CD1c-positive myeloid dendritic cell (primary cell): Measurements from ENCODE around the gene ZNF341.

Experiments
- DNase-seq: peaks from one replicate; pipeline ENCODE4 v3.0.0-alpha.2; 2016; ENCODE audit errors: extremely low spot score

ZNF341 gene

GRCh38 chr20:33825340-33826269, 93.8 kb downstream of the ZNF341 start:
- no peak for DNase-seq

GRCh38 chr20:33826270-33826897, 94.6 kb downstream of the ZNF341 start:
- peak; percentile 35 for DNase-seq

DNA sequence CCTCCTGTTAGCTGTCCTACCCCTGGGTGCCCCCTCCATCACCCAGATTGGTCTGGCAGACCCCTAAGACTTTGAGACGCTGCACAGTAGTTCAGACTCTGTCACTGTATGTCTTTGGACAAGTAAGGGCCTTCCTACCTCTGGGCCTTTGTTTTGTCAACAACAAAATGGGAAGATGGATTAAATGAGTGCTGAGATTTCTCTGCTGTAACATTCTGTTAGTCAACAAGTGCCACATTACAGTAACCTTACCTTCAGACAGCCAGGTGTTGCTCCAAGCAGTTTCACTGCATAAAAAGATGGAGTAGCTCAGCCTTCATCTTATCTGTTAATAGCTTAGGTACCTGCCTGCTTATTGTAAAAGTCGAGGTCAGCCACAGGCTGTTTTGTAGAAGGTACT, 95.3 kb downstream of the ZNF341 start:
- no peak for DNase-seq

DNA sequence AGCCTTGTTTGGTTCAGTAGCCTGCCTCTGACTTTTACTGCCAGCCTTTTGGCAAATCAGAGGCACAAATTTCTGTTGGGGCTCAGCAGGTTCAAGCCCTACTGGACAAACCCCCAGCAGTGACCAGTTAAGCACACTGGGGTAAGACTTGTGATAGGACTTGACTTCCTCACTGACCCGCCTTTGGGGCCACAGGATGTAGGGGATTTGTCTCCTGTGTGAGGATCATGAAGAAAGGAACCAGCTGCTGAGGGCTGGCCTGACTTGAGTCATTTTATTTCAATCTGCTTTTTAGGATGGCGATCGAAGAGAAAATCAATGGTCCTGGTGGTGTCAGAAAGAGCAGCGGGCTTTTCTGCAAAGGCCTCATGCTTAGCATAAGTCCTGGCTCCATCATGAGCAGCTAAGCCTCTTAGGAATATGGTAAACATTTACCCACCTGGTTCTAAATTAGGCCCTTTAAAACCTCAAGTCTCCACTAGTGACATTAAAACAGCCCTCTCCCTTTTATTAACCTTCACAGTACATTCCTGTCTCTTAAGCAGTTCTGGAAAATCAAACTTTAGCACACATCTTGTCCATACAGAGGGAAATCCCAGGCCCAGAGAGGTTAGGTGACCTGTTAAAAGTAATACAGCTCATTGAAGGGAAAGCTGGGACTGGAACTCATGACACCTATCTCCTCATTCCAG, 96.0 kb downstream of the ZNF341 start:
- no peak for DNase-seq

GRCh38 chr20:33828326-33828844, 96.6 kb downstream of the ZNF341 start:
- no peak for DNase-seq

- no peak for DNase-seq
Observed at GRCh38 chr20:33828967-33829560, 97.3 kb downstream of the ZNF341 start.

- DNase-seq, result no peak
Observed at GRCh38 chr20:33829636-33830035, 97.8 kb downstream of the ZNF341 start.

GRCh38 chr20:33830371-33830770, 98.6 kb downstream of the ZNF341 start:
- no peak for DNase-seq

DNA sequence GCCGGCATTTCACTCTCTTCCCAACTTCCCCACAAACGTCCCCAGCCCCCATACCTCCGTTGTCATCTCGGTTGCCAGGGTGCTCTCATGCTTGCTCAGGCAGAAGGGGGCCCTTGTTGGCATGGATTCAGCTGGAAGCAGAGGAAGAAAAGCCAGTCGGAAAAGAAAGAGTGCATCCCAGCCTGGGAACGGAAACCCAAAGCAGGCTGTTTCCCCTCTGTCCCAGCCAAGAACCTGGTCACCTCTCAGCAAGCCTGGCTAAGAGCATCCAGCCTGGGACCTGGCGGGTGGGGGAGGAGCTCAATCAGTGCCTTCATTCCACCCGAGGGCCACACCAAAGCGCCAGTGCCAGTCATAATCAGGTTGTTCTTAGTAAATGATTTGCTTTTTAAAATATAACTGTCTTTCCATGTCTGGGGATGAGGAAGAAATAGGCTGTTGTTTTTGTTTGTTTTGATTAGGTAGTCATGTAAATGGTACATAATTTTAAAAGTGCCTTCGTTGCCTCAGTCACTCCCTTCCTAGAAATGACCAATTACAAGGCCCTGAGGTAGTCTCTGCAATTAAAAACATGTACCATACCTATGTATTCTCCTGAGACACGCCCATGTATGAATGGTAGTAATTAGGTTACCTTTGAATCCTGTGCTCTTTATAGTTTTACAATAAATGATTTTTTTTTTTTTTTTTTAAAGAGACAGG, 100.5 kb downstream of the ZNF341 start:
- no peak for DNase-seq

GRCh38 chr20:33833333-33833732, 101.5 kb downstream of the ZNF341 start:
- no peak for DNase-seq

DNA sequence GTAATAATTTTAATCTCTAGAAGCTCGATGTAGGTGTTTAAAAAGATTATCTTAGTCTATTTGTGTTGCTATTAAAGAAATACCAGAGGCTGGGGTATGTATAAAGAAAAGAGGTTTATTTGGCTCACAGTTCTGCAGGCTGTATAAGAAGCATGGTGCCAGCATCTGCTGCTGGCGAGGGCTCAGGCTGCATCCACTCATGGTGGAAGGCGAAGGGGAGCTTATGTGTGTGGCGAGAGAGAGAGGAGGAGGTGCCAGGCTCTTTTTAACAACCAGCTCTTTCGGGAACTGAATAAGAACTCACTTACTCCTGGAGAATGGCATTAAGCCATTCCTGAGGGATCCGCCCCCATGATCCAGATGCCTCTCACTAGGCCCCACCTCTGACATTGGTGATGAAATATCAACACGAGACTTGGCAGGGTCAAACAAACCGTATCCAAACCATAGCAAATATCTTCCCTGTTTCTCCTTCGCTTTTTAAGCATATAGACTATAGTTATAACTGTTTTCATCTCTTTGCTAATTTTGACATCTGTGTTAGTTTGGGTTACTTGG, 103.9 kb downstream of the ZNF341 start:
- DNase-seq, result no peak

DNA sequence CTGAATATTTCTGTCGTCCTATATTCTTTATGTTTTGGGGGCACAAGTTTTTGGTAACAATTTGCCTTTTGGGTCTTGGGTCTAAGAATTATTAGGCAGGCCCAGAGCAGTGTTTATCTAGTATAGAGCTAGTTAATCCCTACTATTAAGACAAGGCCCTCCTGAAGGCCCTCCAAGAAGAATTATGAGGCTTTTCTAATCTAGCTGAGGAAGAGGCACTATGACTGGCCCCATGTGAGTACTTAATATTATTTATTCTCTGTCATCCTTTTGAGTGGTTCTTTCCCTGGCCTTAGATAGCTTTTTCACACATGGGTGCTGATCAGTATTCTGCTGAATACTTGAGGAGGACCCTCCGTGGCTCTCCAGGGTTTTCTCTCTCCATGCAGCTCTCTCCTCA, 104.5 kb downstream of the ZNF341 start:
- no peak for DNase-seq

DNA sequence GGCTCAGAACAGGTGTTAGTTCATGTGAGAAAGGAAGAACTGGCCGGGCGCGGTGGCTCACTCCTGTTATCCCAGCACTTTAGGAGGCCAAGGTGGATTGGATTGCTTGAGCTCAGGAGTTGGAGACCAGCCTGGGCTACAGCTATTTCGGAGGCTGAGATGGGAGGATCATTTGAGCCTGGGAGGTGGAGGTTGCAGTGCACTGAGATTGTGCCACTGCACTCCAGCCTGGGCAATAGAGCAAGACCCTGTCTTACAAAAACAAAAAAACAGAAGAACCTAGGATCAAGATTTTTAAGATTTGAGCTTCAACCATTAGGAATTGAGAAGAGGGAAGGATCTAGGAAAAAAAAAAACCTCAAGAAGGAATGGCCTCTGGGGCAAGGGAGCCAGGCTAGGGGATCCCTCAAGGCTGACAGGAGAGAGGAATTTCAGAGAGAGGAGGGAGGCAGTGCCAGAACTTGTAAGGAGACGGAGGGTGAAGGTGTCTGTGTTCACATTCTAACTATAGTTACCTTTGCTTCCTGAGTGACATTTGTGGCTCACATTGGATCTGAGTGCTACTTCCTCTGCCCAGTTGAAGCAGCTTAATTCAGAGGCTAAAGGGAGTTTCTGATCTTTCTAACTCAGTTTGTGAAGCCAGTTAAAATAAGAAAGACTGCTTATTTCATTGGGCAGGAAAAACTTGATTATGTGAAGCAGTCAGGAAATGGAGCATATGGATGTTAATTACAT, 105.5 kb downstream of the ZNF341 start:
- DNase-seq, result no peak

DNA sequence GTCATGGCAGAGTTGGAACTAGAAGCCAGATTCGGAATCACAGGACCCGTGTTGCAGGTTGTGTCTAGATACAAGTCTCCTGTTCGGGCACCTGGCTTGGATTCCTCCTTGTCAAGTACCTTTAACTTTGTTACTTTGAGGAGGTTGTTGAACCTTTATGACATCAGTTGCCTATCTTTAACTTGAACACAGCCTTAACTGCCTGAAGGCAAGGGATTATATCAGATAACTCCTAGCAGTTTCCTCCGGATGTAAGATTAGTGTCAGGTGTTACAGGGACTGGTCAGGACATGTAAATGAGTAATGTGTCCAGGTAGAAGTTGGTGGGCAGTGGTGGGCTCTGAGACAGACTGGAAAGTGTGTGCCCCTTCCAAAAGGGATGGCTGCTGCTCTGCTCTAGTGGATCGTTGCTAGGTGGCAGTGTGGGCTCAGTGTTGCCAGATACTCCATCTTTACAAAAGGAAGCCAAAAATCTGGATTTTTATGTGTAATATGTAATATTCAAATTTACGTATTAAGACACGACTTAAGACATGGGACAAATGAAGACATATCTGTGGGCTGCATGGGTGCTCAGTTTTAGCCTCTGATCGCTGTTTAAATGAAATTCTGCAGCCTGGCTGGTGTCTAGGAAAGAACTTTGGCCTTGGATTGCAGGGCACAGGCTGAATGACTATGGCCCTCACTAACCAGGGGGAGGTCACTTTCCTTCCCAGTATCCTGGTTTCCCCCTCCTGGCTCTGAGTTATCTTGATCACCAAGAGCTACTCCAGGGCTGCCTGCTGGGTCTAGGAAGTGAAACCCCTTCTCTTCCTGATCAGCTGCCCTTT, 106.5 kb downstream of the ZNF341 start:
- DNase-seq, result peak; percentile 44

DNA sequence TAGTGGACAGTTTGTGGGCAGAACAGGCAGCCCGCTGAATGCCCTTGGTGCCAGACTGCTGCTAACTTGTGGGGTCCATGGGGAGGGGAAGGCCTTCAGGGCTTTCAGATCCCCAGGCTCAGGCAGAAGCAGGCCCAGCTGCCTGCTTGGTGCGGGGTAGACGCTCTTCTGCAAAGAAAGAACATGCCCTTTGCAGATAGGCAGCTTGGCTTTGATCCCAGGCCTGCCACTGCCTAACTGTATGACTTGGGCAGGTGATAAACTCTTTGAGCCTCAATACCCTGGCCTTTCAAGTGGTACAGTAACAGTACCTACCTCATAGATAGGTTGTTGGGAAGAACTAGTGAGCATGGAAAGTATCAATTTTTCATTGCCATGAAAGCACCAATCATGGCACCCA, 107.8 kb downstream of the ZNF341 start:
- no peak for DNase-seq

DNA sequence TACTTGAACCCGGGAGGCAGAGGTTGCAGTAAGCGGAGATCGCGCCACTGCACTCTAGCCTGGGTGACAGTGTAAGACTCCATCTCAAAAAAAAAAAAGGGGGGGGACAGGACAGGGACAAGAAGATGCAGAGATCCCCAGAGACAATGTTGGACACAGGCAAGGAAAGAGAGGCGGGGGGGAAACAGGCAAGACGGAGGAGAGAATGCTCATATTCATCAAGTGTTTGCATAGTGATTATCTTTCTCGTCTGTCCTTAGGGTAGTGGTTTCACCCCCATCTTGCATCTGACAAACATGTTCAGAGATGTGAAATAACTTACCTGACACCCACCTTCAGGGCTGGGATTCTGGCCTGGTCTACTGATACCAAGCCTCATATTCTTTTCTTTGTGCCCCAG, 108.4 kb downstream of the ZNF341 start:
- DNase-seq, result no peak

GRCh38 chr20:33840759-33841435, 109.1 kb downstream of the ZNF341 start:
- no peak for DNase-seq

DNA sequence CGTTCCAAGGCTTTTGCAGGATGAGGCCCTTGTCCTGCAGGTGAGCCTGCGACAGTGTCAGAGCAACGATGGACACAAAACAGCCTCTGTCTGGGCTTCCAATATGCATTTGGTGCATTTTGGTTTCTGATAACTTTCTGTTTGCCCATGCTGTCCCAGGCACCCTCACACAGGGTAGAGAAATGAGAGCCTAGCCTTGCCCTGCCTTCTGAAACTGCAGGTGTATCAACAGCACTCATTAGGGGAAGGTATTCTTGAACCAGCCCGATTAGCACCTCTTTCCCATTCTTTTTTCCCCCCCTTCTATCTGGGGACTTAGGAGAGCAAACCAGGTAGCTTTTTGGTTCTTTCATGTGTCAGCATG, 109.6 kb downstream of the ZNF341 start:
- no peak for DNase-seq
